ENCODE measurements around the gene RASL10A. TPM values are rescaled to one million over a fixed set of nuclear protein-coding genes. Genes with fewer than 3 reads are reported as not detected.
A peak's percentile ranks its signal among the peaks of the same experiment; 100 is the strongest.

The RASL10A gene
- total RNA-seq, 1 donor from 2014 or later: 0.83 TPM

DNA sequence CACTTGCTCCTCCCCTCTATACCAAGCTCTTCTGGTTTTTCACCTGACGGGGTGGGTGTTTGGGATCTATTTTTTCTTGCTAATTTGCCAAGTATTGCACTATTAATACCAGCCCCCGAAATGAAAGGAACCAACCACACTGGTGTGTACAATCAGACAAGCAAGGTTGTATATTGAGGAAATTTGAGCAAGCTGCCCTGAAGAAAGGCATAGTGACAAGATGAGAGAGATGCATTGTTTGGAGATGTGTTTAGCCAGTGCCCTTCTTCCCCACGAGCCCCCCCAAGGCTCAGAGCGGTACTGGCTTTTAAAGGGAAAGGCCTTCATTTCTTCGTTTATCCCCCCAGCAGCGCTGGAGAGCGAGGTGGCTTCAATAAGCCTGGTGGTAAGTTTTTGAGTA, 24.3 kb downstream of the RASL10A start:
- Histone ChIP-seq H3K4me1 (no peaks in the 10 kb centered on the region), H3K27ac (no peak overlapping the region), H3K36me3 (peaks cover 100% of the 10 kb centered on the region), H3K9me3 (no peaks in the 10 kb centered on the region), H3K27me3 (ENCODE audit: low read depth) (no peaks in the 10 kb centered on the region), H3K4me3 (no peak overlapping the region)
- TF ChIP-seq, protein P1, sequence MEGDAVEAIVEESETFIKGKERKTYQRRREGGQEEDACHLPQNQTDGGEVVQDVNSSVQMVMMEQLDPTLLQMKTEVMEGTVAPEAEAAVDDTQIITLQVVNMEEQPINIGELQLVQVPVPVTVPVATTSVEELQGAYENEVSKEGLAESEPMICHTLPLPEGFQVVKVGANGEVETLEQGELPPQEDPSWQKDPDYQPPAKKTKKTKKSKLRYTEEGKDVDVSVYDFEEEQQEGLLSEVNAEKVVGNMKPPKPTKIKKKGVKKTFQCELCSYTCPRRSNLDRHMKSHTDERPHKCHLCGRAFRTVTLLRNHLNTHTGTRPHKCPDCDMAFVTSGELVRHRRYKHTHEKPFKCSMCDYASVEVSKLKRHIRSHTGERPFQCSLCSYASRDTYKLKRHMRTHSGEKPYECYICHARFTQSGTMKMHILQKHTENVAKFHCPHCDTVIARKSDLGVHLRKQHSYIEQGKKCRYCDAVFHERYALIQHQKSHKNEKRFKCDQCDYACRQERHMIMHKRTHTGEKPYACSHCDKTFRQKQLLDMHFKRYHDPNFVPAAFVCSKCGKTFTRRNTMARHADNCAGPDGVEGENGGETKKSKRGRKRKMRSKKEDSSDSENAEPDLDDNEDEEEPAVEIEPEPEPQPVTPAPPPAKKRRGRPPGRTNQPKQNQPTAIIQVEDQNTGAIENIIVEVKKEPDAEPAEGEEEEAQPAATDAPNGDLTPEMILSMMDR (IDR thresholded peaks at IDR 0.05): no peak
- no peak for DNase-seq
- intact Hi-C loops (cut with DNase I): no loop called here
- ATAC-seq: no peak

DNA sequence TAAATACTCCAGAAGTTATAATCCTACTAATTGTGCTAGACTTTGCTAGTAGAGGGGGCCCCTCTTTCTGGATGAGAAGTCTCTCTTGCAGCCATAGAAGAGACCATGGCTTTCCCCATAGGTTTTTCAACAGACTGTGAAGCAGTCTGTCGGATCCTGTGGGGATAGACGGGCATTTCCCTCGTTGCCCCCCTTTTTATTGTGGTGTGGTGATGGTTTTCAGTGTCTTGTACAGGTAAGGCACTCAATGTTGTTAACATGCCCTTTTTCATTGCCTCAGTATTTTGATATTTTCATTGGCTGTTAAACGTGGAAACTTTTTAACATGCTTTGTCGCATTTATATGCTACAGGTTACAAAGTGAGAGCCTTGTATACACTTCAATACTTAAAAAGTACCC, 25.4 kb downstream of the RASL10A start:
- intact Hi-C loops (cut with DNase I): no loop called here
- Histone ChIP-seq H3K9me3 (no peaks in the 10 kb centered on the region), H3K36me3 (peaks cover 100% of the 10 kb centered on the region), H3K27ac (no peak overlapping the region), H3K27me3 (ENCODE audit: low read depth) (no peaks in the 10 kb centered on the region), H3K4me1 (no peaks in the 10 kb centered on the region), H3K4me3 (no peak overlapping the region)
- TF ChIP-seq, protein P1 (IDR thresholded peaks at IDR 0.05): no peak
- no peak for ATAC-seq
- DNase-seq: no peak

DNA sequence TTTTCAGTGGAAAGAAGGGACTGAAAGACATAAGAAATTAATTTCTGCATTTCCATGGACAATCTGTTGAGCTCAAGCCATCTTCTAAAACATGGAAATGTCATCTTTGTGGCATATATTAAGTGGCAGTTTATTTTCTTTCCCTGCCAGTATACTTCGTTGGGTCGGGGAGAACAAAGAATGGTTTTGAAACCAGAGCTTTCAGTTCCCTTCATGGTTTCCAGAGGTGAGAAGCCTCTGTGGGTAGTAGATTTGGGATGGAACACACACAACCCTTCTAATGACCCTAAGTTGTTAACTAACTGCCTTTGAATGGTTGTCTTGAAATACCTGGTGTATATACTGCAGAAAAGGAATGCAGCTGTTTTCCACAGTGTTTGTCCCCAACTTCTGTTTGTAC, 26.7 kb downstream of the RASL10A start:
- no peak for ATAC-seq
- no peak overlapping the region for H3K27ac ChIP-seq
- intact Hi-C loops (cut with DNase I): no loop called here
- TF ChIP-seq, protein P1 (IDR thresholded peaks at IDR 0.05): no peak
- no peaks in the 10 kb centered on the region for H3K27me3 ChIP-seq (ENCODE audit: low read depth)
- no peaks in the 10 kb centered on the region for H3K4me1 ChIP-seq
- no peaks in the 10 kb centered on the region for H3K9me3 ChIP-seq
- no peak overlapping the region for H3K4me3 ChIP-seq
- DNase-seq: no peak
- peaks cover 100% of the 10 kb centered on the region for H3K36me3 ChIP-seq

DNA sequence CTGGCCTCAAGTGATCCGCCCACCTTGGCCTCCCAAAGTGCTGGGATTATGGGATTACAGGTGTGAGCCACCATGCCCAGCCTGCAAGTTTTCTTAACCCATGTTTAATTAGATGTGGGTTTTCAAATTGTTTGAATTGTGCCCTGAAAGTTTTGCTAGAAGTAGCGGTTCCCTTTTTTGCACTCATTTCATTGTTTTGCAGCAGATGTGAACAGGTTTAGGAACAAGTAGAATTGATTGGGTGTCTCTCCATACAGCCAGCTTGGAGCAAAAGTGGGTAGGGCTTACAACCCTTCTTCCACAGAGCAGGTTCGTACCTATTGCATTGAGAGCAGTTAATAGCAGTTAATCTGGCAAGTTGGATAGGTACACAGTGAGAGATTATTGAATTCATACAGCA, 31.3 kb downstream of the RASL10A start:
- H3K4me3 ChIP-seq: no peak overlapping the region
- H3K4me1 ChIP-seq: no peaks in the 10 kb centered on the region
- H3K27ac ChIP-seq: no peak overlapping the region
- intact Hi-C loops (cut with DNase I): no loop called here
- TF ChIP-seq, protein P1 (IDR thresholded peaks at IDR 0.05): no peak
- no peaks in the 10 kb centered on the region for H3K9me3 ChIP-seq
- ATAC-seq (no peak), DNase-seq (no peak)
- H3K36me3 ChIP-seq: peaks cover 100% of the 10 kb centered on the region
- H3K27me3 ChIP-seq (ENCODE audit: low read depth): no peaks in the 10 kb centered on the region

DNA sequence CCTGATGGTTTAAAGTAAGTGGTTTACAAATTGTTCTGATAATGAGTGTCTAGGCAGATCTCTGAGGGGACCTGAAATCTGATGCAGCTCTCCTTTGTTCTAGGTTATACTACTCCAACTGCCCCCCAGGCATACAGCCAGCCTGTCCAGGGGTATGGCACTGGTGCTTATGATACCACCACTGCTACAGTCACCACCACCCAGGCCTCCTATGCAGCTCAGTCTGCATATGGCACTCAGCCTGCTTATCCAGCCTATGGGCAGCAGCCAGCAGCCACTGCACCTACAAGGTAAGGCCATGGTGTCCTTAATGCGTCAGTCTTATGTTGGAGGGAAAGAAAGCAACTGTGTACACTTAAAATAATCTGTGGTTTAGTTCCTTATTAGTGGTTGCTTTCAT, 37.6 kb downstream of the RASL10A start:
- no peak for DNase-seq
- peak in 1 of 2 donors; percentile 35 for ATAC-seq
- no peak overlapping the region for H3K4me3 ChIP-seq

More for the DNA sequence above, 37.6 kb downstream of the RASL10A start:
- TF ChIP-seq, protein P1 (IDR thresholded peaks at IDR 0.05): no peak
- intact Hi-C loops (cut with DNase I): no loop called here
- Histone ChIP-seq H3K9me3 (no peaks in the 10 kb centered on the region), H3K27me3 (ENCODE audit: low read depth) (no peaks in the 10 kb centered on the region), H3K27ac (no peak overlapping the region), H3K36me3 (peaks cover 100% of the 10 kb centered on the region), H3K4me1 (peaks cover 37% of the 10 kb centered on the region)

Data from lower lobe of right lung (tissue), 2 donors.